MCF 10A (cell line): Measurements from ENCODE around the gene PTRH1. TPM values are rescaled to one million over a fixed set of nuclear protein-coding genes. Genes with fewer than 3 reads are reported as not detected.

Source experiments
- BruUV-seq: library from RNA; stranded (reverse); fragments of 400-500 nt; replicated peaks from 2 replicates; lab custom pipeline; 2021; lab: Mats Ljungman, UMichigan
- CTCF ChIA-PET: fragments of 300-600 bp; sonication (Branson Sonifier 250); formaldehyde crosslinking; extraction: SDS; loops from one replicate; lab custom pipeline; 2021; ENCODE audit warnings: antibody characterized with exemption, inconsistent platforms; lab: Yijun Ruan, JAX
- POLR2A ChIA-PET: fragments of 300-600, 350-650 bp; sonication (Branson Sonifier 250); formaldehyde crosslinking; extraction: SDS; loops from one replicate; lab custom pipeline; 2020; ENCODE audit warnings: antibody characterized with exemption, inconsistent platforms; lab: Yijun Ruan, JAX
- DNase-seq: peaks from one replicate; pipeline ENCODE4 v3.0.0-alpha.2; 2018; ENCODE audit not compliant: unreplicated experiment
- H3K27ac Mint-ChIP-seq: one replicate; pipeline ENCODE4 v1.8.0; 2022; ENCODE audit warnings: mild to moderate bottlenecking, low read depth, mixed read lengths; ENCODE audit not compliant: unreplicated experiment
- H3K27me3 Mint-ChIP-seq: one replicate; pipeline ENCODE4 v1.8.0; 2022; ENCODE audit warnings: mixed read lengths; ENCODE audit not compliant: insufficient read depth, unreplicated experiment
- H3K36me3 Mint-ChIP-seq: one replicate; pipeline ENCODE4 v1.8.0; 2022; ENCODE audit warnings: mild to moderate bottlenecking, moderate library complexity, mixed read lengths; ENCODE audit not compliant: insufficient read depth, unreplicated experiment
- H3K4me1 Mint-ChIP-seq: one replicate; pipeline ENCODE4 v1.8.0; 2022; ENCODE audit warnings: mixed read lengths; ENCODE audit not compliant: insufficient read depth, unreplicated experiment
- H3K4me3 Mint-ChIP-seq: one replicate; pipeline ENCODE4 v1.8.0; 2022; ENCODE audit warnings: mild to moderate bottlenecking, moderate library complexity, mixed read lengths; ENCODE audit not compliant: unreplicated experiment
- H3K9me3 Mint-ChIP-seq: one replicate; pipeline ENCODE4 v1.8.0; 2022; ENCODE audit warnings: mixed read lengths; ENCODE audit not compliant: unreplicated experiment
- intact Hi-C: fragments of 100-400 bp; cut with micrococcal nuclease; formaldehyde crosslinking; loops from 2 replicates; pipeline ENCODE4 v1.14.1; 2022
- total RNA-seq: library from RNA; stranded (reverse); gene quantifications from 2 replicates; pipeline ENCODE4 v1.2.3, GENCODE V29; 2022
- TF ChIP-seq, protein P1 (sequence below): fragments of 200-600 bp; IDR thresholded peaks from one replicate; pipeline ENCODE4 v1.8.0; 2022; ENCODE audit warnings: antibody characterized with exemption, mild to moderate bottlenecking; ENCODE audit not compliant: unreplicated experiment

Gene PTRH1
- total RNA-seq, 1 experiment from 2014 or later: 35.2 TPM

DNA sequence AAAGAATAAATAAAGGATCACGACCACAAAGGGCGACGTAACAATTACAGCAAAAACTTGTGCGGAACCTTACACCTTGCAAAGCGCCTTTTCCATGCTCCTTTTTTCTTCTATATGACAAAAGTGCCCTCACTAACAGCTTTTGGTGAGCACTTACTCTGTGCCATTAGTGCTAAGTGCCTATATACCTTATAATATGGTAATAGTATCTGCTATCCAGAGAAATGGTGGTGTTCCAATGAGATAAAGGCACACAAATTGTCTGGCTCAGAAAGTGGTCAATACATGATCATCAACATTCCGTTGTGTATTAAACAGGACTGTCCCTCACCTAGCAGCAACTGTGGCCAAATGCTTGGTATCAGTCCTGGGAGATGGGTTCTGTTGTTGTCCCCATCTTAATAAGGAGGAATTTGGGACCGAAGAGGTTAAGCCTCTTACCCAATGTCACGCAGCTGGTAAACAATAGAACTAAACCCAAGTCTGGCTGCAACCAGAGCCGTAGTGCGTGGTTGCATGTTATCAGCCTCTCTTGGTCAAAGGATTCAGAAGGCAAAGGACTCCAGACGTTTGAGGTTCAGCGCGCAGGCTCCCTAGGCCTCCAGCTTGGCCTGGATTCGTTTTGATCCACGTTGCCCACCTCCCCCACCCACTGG, 20.2 kb upstream of the PTRH1 start:
- TF ChIP-seq, protein P1, sequence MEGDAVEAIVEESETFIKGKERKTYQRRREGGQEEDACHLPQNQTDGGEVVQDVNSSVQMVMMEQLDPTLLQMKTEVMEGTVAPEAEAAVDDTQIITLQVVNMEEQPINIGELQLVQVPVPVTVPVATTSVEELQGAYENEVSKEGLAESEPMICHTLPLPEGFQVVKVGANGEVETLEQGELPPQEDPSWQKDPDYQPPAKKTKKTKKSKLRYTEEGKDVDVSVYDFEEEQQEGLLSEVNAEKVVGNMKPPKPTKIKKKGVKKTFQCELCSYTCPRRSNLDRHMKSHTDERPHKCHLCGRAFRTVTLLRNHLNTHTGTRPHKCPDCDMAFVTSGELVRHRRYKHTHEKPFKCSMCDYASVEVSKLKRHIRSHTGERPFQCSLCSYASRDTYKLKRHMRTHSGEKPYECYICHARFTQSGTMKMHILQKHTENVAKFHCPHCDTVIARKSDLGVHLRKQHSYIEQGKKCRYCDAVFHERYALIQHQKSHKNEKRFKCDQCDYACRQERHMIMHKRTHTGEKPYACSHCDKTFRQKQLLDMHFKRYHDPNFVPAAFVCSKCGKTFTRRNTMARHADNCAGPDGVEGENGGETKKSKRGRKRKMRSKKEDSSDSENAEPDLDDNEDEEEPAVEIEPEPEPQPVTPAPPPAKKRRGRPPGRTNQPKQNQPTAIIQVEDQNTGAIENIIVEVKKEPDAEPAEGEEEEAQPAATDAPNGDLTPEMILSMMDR: no peak
- no peak for DNase-seq
- no peaks in the 10 kb centered on the region for H3K4me1 Mint-ChIP-seq
- peak overlapping the region; percentile 22 for H3K27ac Mint-ChIP-seq
- ChIA-PET POLR2A (interaction anchor here (0.7 to 1.9 kb wide), 16 partner anchors 10 to 202 kb away, joined by 3 to 37 read pairs (median 6); partner anchors contain the start of genes CDK9, DPM2, PTRH1 and ST6GALNAC6), CTCF (interaction anchor here (0.7 to 4.2 kb wide), 27 partner anchors 10 to 352 kb away, joined by 3 to 53 read pairs (median 5); partner anchors contain the start of genes CDK9, PTRH1 and TTC16)
- BruUV-seq: no TSS peak
- H3K4me3 Mint-ChIP-seq: peak overlapping the region; percentile 74
- peaks cover 6% of the 10 kb centered on the region for H3K36me3 Mint-ChIP-seq
- intact Hi-C loops: loop anchor here (1.0 kb wide), 3 partner anchors 50 to 186 kb away; no protein-coding TSS in a partner anchor
- H3K27me3 Mint-ChIP-seq: no peaks in the 10 kb centered on the region
- no peaks in the 10 kb centered on the region for H3K9me3 Mint-ChIP-seq

DNA sequence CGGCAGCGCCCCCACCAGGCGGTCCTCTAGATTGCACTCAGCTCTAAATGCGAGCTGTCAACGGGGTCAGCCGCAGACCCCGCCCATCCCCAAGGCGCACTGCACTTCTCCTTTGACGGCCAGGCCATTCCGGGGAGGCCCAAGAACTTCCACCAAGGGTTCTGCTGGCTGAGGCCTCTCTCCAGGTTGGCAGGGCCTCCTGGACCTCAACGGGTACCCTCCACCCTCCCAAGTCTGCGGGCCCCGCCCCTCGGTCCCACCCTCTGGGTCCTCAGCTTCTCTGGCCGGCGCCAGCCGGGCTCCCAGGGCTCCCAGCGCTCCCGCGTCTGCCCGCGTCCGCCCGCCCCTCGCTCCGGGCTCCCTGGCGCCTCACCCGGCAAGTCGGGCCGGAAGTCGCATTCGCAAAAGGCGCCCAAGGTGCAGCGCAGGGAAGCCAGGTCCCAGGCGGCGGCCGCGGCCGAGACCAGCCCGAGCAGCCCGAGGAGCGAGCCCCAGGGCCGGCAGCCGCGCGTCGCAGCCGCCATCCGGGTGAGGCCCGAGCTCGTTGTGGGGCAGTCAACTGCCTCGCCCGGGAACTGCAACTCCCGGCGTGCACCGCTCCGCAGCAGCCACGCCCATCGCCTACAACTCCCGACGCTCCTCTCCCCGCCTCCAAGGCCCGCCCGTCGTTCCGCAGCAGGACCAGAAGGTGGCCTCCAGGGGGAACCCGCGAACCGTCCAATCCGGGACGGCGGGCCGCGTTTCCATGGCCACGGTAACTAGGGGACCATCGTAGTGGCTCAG, 19.5 kb upstream of the PTRH1 start, which contains the start of gene TOR2A:
TOR2A (minus strand) TSS at position 548 of the 783 bp plus-strand sequence; CDS start at position 524, 24 bp downstream.
- intact Hi-C loops: loop anchor here (1.0 to 5.0 kb wide), 6 partner anchors 28 to 233 kb away; no protein-coding TSS in a partner anchor
- H3K36me3 Mint-ChIP-seq: peaks cover 6% of the 10 kb centered on the region
- CTCF ChIA-PET: interaction anchor here (0.5 to 4.2 kb wide), 48 partner anchors 9 to 353 kb away, joined by 3 to 53 read pairs (median 4); partner anchors contain the start of genes CDK9, PTRH1 and TTC16
- DNase-seq: peak; percentile 96
- POLR2A ChIA-PET: interaction anchor here (0.6 to 1.9 kb wide), 30 partner anchors 10 to 393 kb away, joined by 3 to 37 read pairs (median 4); partner anchors contain the start of genes CDK9, DPM2, NAIF1 and PIP5KL1
- H3K9me3 Mint-ChIP-seq: no peaks in the 10 kb centered on the region
- H3K27ac Mint-ChIP-seq: peak within 1 kb of the TSS; percentile 22
- no TSS peak for BruUV-seq
- TF ChIP-seq, protein P1: peak; percentile 96
- H3K27me3 Mint-ChIP-seq: no peaks in the 10 kb centered on the region
- H3K4me3 Mint-ChIP-seq: peak within 1 kb of the TSS; percentile 74
- H3K4me1 Mint-ChIP-seq: no peaks in the 10 kb centered on the region

DNA sequence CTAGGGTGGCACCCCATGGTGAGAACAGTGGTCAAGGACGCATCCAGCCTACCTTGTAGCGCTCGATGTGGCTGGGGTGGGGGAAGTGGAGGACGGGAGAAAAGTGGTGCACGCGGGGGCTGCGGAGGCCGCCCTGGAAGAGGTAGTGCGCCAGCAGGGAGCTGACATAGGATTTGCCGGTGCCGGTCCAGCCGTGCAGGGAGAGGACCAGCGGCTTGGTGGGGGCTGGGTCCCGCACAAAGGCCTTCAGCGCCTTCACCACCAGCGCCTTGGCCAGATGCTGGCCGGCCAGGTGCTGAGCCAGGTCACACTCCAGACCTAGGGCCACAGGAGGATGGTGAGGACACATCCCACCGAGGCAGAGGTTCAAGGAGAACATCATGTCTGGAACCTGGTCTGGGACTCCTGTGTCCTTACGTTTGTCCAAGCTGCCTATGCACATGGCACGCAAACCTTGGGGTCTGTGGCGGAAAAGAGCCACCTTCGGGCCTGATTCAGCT, 18.8 kb upstream of the PTRH1 start:
- Mint-ChIP-seq H3K4me3 (peak overlapping the region; percentile 74), H3K27ac (no peak overlapping the region), H3K9me3 (no peaks in the 10 kb centered on the region), H3K4me1 (no peaks in the 10 kb centered on the region), H3K36me3 (peaks cover 6% of the 10 kb centered on the region), H3K27me3 (no peaks in the 10 kb centered on the region)
- DNase-seq: no peak
- POLR2A ChIA-PET: interaction anchor here (0.8 to 1.9 kb wide), 25 partner anchors 9 to 334 kb away, joined by 3 to 37 read pairs (median 4); partner anchors contain the start of genes CDK9, DPM2, NAIF1 and PIP5KL1
- CTCF ChIA-PET: interaction anchor here (0.5 to 4.2 kb wide), 39 partner anchors 9 to 353 kb away, joined by 3 to 53 read pairs (median 4); partner anchors contain the start of genes CDK9, PTRH1 and TTC16
- BruUV-seq: no TSS peak
- intact Hi-C loops: loop anchor here (1.0 to 5.0 kb wide), 3 partner anchors 27 to 232 kb away; no protein-coding TSS in a partner anchor
- TF ChIP-seq, protein P1: no peak
